ENCODE measurements around the gene CYP27A1.

CYP27A1 gene

DNA sequence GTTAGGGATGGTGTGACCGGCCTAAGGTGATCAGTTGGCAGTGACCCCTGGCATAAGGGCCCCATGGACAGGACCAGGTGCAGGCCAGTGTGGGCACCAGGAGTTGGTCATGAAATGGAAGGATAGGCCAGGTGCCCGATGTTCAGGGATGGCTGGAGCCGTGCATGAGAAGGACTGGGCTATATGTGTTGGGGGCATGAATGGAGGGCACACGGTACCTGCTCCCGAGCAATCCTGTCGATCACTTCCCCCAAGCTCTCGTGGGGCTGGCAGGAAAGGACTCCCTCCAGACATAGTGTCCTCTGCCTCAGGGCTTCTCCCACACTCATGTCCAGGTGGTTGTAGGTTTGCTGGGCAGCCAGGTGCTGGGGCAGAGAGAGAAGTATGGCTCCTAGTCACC lies 42.1 kb downstream of the CYP27A1 start:
- no peak for DNase-seq (ENCODE audit: extremely low spot score)
- TF ChIP-seq, protein P1, sequence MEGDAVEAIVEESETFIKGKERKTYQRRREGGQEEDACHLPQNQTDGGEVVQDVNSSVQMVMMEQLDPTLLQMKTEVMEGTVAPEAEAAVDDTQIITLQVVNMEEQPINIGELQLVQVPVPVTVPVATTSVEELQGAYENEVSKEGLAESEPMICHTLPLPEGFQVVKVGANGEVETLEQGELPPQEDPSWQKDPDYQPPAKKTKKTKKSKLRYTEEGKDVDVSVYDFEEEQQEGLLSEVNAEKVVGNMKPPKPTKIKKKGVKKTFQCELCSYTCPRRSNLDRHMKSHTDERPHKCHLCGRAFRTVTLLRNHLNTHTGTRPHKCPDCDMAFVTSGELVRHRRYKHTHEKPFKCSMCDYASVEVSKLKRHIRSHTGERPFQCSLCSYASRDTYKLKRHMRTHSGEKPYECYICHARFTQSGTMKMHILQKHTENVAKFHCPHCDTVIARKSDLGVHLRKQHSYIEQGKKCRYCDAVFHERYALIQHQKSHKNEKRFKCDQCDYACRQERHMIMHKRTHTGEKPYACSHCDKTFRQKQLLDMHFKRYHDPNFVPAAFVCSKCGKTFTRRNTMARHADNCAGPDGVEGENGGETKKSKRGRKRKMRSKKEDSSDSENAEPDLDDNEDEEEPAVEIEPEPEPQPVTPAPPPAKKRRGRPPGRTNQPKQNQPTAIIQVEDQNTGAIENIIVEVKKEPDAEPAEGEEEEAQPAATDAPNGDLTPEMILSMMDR (IDR thresholded peaks at IDR 0.05; ENCODE audit: control extremely low read depth, extremely low read depth, low read depth, missing control alignments) = no peak
- ChIA-PET POLR2A (no interaction called here), CTCF (interaction anchor here (1.4 to 3.4 kb wide), 2 partner anchors 24 to 205 kb away, joined by 3 to 13 read pairs; no protein-coding TSS in a partner anchor)

- POLR2A ChIA-PET = no interaction called here
- TF ChIP-seq, protein P1 (IDR thresholded peaks at IDR 0.05; ENCODE audit: control extremely low read depth, extremely low read depth, low read depth, missing control alignments) = no peak
- DNase-seq (ENCODE audit: extremely low spot score) = no peak
- CTCF ChIA-PET = no interaction called here
Observed at GRCh38 chr2:218826791-218827190, 44.8 kb downstream of the CYP27A1 start.

DNA sequence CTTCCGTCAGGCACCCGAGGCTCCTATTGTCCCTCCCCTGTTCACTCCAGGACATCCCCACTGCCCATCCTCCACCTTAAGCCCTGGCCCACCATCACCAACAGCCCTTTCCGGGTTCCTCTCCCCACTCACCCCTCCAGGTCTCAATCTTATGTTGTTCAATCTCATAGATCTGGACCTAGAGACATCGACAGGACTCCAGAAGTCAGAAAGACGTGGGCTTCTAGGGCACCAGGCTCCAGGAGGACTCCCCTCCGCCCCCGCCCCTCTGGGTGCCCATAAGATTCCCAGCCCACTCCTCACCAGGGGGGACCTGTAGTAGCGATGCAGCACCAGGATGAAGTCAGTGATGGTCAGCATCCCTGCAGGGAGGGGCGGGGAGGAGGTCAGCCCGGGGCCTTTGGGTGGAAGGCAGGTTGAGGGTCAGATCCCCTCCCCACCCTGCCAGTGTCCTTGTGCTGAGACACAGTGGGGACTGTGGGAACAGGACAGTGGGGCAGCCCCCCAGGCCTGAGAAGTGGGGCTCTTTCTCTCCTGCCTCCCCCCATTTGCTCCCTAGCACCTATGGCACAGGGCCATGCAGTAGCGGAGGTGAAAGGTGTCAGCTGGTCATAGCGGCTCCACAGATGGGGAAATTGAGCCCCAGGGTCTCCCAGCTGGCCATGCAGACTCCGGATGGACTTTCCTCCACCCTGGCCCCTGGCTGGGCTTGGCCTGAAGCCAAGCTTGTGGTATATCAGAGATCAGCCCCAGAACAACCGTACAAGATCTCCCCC lies 45.9 kb downstream of the CYP27A1 start:
- POLR2A ChIA-PET = no interaction called here
- TF ChIP-seq, protein P1 (IDR thresholded peaks at IDR 0.05; ENCODE audit: control extremely low read depth, extremely low read depth, low read depth, missing control alignments) = no peak
- no peak for DNase-seq (ENCODE audit: extremely low spot score)
- CTCF ChIA-PET = interaction anchor here (1.3 to 1.4 kb wide), 2 partner anchors 11 to 19 kb away, joined by 3 to 4 read pairs; no protein-coding TSS in a partner anchor

DNA sequence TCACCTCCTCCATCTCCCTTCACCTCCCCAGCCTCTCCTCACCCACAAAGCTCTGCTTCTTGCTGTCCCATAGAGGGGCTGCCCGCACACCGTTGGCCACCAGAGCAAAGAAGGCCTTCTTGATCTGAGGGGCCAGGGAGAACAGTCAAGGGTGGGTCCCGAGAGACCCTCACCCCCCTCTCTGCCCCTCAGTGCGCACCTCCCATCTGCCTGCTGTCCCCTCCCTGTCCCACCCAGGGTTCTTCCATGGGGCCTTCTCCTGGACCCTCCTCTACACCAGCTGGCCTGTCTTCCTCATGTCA lies 46.5 kb downstream of the CYP27A1 start:
- CTCF ChIA-PET = interaction anchor here (1.1 to 1.4 kb wide), 3 partner anchors 10 to 118 kb away, joined by 3 to 4 read pairs (median 3); partner anchors contain the start of gene TTLL4
- POLR2A ChIA-PET = no interaction called here
- DNase-seq (ENCODE audit: extremely low spot score) = no peak
- TF ChIP-seq, protein P1 (IDR thresholded peaks at IDR 0.05; ENCODE audit: control extremely low read depth, extremely low read depth, low read depth, missing control alignments) = no peak

DNA sequence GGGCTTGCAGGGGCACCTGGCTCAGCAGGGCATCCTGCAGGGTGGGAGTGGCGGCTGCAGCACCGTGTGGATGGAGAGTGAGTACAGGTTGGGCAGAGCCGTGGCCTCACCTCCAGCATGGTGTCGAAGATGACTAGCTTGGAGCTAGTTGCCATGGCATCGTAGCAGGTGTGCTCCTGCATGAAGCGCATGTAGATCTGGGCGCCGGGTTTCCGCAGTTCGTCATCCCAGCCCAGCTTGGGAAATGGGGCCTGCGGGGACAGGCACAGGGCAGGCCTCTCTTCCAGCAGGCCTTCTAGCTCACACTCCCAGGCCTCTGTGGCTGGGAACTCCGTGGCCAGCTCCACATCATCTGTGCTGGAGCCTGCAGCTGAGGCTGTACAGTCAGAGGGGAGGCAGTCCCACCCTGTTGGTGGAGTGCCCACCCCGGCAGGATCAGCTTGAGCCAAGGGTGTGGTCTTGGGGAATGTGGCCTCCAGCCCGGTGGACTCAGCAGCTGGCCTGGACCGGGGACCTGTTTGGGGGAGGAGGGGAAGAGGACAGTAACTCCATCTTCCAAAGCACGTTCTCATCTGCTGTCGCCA lies 48.0 kb downstream of the CYP27A1 start:
- TF ChIP-seq, protein P1 (IDR thresholded peaks at IDR 0.05; ENCODE audit: control extremely low read depth, extremely low read depth, low read depth, missing control alignments) = no peak
- ChIA-PET POLR2A (no interaction called here), CTCF (interaction anchor here (1.1 to 1.4 kb wide), 3 partner anchors 9 to 18 kb away, joined by 3 to 6 read pairs (median 4); no protein-coding TSS in a partner anchor)
- no peak for DNase-seq (ENCODE audit: extremely low spot score)

GRCh38 chr2:218830526-218831306 lies 48.8 kb downstream of the CYP27A1 start:
- ChIA-PET CTCF (interaction anchor here (1.4 kb wide), 1 partner anchor 17 kb away, joined by 4 read pairs; no protein-coding TSS in a partner anchor), POLR2A (no interaction called here)

More at GRCh38 chr2:218830526-218831306, 48.8 kb downstream of the CYP27A1 start:
- TF ChIP-seq, protein P1 (IDR thresholded peaks at IDR 0.05; ENCODE audit: control extremely low read depth, extremely low read depth, low read depth, missing control alignments) = no peak
- no peak for DNase-seq (ENCODE audit: extremely low spot score)

Data from GM10248 (cell line).